ENCODE measurements around the gene SLC2A6.

The SLC2A6 gene

DNA sequence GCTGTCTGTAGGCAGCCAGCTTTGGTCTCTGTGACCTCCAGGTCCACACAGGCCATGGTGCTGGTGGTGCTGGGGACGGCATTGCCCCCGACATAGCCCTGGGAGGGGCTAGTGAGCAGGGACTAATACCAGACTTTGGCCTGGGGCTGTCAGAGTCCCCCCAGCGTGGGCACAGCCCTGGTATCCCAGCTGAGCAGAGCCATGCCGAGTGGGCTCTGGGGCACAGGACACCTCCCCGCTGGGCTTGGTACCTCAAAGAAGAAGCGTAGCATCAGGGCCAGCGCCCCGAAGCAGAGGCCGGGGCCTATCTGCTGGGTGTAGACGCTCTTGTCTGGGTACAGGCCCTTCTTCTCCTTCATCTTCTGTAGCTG is 36.3 kb upstream of the SLC2A6 start:
- DNase-seq = no peak

DNA sequence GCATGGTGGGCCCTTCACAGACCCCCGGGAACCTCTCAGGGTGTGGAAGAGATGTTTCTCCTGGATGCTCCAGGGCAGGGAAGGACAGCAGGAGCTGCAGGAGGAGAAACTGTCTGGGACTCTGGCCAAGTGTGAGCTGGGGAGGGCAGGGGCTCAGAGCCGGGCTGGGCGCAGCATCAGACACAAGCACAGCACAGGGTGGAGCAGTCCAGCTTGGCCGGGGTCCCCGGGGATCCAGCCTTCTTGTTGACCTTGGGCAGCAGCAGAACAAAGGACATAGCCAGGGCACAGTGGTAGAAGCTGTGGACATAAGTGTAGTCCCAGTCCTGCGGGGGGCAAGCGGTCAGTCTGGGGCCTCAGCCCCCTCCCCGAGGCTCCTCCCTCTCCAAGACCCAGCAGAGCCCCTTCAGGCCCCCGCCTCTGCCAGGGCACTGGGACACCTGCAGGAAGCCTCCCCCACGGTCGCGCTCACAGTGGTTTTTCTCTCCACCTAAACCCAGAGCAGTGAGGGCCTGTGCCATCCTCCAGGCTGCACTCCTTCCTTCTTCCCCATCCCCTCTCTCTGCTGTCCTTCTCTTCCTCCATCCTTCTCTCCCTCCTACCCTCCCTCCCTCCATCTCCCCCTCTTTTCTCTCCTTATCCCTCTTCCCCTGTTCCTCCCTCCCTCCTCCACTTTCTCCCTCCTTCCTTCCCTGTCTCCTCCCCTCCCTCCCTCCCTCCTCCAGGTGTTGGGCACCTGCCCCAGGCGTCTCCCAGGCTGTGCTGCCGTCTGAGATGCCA is 35.8 kb upstream of the SLC2A6 start:
- no peak for DNase-seq

DNA sequence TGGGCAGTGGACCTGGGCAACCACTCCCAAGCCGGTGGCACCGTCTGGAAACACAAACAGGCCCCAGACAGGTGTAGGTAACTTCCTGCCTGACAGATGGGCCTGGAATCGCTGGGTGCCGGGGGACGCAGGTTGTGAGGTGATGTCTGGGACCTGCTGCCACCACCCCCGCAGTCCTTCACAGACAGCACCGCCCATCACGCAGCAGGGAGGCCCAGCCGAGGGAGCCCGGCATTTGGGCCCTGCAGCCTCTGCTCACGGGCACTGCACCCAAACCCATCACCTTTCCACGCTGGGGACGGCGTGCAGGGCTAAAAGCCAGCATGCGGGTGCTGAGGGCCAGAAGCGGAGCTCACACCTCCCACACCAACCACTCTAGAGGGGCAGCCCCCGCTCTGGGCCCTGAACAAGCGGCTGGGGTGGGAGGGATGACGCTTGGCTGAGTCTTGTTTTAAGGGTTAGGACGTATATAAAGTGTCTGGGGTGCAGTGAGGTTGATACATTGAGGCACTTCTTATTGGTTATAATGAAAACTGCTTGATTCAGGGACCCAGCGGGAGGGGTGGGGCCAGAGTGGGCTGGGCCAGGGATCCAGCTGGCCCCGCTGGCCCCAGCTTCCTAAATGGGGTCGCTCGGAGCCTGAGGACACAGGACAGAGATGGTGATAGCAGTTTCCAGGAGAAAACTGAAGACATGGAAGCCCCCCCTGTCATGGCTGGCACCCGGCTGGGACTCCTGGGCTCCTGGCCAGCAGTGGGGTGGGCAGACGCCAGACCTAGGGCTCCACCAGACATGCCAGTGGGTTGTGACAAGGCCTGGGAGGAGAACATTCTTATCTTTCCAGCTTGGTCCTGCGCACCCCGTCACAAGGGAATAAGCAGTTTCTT is 34.6 kb upstream of the SLC2A6 start:
- no peak for DNase-seq

DNA sequence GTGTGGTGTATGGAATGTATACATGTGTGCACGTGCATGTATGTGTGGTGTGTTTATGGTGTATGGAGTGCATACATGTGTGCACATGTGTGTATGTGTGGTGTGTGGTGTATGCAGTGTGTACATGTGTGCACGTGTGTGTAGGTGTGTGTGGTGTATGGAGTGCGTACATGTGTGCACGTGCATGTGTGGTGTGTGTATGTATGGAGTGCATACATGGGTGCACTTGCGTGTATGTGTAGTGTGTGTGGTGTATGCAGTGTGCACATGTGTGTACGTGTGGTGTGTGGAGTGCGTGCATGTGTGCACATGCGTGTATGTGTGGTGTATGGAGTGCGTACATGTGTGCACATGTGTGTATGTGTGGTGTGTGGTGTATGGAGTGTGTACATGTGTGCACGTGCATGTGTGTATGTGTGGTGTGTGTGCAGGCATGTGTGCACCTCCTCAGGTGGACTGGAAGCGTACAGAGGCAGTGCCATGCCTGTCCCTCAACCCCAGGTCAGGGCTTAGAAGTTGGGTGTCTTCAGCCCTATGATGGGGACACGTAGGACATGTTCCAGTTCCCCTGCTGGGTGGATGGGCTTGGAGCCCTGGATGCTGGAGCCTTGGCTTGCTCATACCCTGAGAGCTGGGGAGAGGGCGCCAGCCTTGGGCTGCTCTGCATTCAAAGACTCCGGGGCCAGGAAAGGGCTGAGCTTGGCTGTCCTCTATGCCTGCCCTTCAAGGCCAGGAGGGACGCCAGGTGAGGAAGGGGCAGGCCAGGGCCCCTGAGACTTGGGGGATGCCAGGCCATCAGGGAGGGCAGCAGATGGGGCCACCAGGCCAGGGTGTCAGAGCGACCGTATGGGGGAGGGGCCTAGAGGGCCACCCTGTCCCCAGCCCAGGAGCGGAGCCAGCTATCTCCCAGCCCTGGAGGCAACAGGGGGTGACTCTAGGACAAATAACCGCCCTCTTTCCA is 33.6 kb upstream of the SLC2A6 start:
- DNase-seq = no peak

DNA sequence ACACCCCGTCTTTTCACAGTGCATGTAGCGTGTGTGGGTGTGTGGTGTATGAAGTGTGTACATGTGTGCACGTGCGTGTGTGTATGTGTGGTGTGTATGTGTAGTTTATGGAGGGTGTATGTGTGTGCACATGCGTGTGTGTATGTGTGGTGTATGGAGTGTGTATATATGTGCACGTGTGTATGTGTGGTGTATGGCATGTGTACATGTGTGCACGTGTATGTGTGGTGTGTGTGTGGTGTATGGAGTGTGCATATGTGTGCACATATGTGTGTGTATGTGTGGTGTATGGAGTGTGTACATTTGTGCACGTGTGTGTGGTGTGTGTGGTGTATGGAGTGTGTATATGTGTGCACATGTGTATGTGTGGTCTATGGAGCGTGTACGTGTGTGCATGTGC is 32.7 kb upstream of the SLC2A6 start:
- DNase-seq = no peak

DNA sequence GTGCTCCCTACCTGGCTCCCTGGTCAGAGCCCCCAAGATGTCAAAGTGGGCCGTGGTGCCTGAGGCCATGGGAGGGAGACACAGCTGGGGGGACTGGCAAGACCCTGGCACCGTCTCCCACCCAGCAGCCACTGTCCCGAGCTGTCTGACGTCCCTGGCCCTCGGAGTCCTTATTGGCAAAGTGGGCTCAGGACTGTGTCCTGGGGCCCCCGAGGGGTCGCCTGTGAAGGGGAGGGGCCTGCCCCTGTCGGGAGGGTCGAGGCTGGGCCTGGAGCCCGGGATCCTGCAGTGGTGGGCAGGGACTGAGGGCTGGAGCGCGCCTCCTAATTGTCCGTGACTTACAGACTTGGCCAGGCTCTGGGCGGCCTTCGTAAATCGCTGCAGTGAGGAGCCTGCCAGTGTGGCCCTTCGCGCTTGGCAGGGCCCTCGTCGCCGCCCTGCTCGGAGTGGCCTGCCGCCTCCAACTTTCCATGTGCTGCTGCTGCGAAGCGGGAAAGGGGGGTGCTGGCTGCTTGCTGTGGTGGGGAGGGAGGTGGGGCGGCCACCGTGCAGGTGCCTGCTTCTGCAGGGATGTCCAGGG is 32.1 kb upstream of the SLC2A6 start:
- no peak for DNase-seq

DNA sequence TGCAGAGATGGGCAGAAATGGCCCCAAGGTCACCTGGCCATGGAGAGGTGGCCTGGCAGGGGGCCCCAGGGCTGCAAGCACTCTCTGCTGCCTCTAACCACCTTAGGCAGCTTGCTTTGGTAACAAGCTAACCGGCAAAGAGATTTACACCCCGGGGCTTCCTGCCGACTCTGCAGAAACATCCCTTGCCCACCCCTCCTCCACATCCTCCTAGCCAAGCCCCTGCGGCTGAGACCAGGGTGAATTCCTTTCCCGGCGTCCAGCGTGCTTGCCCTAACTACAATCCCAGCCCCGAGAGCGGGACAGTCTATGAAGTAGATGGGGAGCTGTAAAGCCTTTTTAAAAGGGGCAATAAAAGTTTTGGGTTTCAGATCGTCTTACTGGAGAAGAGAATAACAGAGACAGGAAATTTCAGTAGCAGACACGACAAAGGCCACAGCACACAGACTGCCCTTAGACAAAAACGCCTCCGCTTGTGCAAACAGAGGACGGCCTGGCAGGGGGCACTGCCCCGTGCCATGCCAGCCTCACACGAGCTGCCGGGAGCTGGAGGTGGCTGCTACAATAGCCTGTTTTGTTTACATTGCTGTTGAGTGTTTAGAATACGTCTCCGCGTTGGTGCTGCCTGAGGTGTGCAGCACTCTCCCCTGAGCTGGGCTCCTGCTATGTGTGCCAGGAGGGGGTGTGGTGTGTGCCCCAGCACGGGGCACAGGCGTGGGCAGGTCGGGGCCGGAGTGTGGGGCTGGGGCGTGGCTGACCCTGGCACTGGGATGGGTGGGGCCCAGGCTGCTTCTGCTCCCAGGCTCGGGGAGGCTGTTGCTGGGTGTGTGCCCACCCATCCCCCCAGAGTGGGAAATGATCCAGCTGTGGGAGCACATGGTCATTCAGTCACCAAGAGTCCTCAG is 30.5 kb upstream of the SLC2A6 start:
- DNase-seq = peak; percentile 36

DNA sequence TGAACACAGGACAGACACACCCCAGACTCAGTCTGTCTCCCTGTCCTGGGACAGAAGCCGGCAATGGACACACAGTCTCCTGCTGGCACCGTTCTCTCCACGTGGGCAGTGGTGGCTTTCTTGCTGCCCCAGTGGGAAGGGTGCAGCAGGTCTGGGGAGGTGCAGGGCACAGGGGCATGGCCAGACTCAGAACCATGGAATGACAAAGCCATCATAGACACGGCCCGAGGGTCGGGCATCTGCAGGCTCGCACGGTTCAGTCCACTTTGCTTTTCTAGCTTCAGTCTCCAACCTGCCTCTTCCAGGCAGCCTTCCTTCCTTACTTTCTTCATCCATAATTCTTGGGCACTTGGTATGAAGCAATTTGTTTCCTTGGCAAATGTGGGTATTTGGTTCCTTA is 29.1 kb upstream of the SLC2A6 start:
- DNase-seq = no peak

DNA sequence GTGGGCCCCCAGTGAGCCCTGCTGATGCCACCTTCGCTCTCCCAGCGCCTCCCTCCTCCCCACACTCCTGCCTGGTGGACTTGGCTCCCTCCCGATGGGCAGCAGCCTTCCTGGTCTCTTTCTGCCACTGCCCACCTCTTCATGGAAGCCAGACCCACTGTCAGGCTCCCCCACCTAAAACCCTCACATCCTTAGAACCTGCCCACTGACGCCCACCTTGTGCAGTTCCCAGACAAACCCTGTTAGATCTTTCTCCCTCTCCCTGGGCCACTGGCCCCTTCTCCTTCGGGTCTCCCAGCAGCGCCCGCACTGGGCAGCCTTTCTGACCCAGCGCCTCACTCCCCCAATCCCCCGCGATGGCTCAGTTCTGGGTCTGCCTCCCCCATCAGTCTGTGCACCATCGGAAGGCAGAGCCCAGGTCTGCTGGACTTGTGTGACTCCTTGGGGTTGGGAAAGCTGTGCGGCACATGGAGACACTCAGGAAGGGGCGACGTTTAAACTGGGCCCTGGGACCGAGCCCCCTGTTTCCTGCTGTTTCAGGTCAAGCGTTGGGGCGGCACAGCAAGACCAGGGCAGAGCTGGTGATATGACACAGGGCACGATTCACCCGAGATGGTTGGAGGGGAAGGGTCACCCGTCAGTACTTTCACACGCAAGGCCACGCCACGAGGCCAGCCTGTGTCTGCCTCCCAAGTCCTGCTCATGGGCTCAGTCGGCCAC is 28.5 kb upstream of the SLC2A6 start:
- no peak for DNase-seq

DNA sequence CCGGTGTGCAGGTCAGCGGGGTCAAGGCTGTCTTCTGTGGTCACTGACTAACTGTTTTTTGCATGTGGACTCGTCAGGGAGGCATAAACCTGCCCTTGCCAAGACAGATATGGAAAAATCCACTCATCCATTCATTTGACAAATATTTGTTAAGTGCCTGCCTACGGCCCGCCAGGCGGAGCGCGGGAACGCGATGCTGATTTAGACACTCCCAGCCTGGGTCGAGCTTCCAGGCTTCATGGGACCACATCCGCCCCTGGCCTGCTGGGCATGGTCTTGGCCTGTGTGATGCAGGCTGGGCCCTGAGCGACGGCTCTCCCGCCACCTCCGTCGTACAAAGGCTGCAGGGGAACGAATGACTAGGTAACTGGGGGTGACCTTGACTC is 27.7 kb upstream of the SLC2A6 start:
- DNase-seq = no peak

DNA sequence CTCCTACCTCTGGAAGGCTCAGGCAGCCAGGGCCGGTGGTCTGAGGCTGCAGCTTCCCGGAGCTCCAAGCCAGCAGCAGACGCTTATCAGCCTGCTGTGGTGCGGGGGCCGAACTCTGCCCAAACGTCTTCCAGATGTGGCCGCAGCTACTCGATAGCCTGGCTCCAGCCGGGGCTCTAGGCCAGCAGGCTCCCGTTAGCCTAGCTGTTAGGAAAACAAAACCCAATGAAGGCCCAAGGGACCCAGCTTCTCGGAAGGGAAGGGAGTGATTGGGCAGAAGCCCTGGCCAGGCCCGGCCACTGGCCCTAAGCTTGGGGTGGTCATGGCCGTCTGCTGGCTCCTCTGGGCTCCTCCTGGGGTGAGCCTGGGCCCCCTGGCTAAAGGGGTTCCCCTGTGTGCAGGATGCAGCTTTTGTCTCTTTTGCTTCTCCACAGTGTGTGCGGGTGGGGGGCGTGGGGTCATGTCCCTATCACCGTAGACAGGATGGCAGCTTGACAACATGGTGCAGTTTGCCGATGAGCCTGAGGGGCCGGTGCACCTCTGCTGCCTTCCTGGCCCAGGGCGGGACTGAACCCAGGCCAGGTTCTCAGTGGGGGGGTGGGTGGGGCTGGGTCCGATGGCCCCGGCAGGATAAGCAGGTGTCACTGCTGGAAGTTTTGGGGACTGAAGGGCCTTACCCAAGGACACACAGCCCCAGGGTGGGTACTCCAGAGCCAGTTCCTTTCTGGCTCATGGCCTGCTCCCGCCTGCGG is 27.2 kb upstream of the SLC2A6 start:
- no peak for DNase-seq

DNA sequence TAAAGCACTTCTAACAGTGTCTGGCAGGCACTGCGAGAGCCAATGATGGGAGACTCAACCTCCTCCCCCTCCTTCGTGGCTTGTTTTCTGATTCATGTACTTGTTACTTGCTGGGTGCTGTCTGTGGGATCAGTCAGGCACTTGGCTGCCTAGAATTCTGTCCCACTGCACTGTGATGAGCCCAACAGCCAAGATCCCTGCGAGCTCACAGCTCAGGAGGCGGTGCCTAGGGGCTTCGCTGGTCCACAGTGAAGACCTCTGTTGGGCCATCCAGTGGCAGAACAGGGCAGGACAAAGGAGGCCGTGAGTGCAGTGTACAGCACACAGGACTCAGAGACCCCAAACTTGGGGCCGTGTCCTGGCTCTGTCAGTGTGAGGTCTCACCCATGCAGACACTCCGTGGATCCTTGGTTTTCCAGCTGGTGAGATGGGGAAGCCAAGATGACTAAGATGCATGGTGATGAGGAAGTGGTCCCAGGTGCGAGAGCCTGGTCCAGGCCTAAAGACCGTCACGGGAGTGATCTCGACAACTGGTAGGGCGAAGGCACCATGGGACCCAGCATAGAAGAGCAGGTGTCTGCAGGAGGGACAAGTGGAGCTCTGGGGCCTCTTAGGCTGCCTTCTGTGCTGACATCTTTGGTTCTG is 26.4 kb upstream of the SLC2A6 start:
- no peak for DNase-seq

DNA sequence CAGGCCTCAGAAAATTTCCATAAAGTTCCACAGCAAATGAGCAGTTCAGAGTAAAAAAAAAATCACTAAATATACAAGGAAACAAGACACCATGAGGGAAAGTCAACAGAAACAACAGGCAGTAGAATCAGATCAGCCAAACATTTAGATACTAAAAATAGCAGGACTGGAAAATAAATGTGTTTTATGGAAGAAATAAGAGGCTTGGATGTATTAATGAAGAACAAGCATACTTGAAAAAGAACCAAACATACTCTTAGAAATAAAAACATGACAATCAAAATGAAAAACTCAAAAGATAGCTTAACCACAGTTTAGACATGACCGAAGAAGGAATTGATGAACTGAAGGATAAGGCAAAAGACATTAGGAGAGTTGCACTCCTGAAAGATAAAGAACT is 23.2 kb upstream of the SLC2A6 start:
- no peak for DNase-seq

DNA sequence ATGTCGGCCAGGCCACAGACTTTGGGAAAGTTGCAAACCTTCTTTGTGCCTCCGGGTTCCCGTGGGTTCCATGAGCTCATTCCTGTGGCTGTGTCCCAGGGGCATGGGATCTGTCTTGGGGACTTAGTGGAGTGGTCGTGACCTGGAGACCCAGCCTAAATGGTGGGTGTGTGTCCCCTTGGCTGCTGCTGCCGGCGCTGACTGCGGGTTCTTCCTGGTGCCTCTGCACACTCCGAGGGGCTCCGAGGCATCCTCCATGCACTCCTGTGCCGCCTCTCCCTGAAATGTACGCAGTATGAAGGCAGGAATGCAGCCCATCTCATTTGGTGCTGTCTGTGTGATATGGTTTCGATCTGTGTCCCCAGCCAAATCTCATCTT is 21.0 kb upstream of the SLC2A6 start:
- DNase-seq = no peak

DNA sequence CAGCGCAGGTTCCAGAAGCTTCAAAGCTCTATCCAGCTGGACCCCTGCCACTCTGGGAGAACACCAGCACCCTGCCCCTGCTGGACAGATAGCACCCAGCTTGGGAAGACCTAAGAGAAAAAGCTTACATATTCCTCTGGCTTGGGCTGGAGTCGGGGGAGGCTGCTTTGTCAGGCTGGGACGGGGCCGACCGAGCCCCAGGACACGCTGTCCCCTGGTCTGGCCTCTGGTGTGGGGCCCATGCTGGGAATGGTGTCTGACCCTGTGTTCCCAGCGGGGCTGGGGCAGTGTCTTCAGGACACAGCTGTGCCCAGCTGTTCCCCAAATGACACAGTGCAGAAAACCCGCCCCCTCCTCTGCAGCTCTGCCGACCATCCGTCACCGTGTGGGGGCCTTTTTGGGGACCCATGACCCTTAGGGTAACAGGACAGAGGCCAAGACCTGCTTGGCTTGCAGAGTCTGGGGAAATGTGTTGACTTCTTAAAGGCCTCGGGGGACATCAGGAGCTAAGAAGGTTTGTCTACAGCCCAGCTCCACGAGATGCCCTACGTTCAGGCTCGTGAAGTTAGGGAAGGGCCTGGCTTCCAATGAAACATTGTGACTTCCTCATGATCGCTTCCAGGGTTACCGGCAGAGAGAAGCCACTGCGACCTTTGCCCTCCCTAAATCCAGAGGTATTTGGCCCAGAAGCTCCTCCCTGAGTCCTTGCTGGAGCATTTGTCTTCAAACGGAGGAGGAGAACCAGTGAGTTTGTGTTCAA is 20.4 kb upstream of the SLC2A6 start:
- no peak for DNase-seq

DNA sequence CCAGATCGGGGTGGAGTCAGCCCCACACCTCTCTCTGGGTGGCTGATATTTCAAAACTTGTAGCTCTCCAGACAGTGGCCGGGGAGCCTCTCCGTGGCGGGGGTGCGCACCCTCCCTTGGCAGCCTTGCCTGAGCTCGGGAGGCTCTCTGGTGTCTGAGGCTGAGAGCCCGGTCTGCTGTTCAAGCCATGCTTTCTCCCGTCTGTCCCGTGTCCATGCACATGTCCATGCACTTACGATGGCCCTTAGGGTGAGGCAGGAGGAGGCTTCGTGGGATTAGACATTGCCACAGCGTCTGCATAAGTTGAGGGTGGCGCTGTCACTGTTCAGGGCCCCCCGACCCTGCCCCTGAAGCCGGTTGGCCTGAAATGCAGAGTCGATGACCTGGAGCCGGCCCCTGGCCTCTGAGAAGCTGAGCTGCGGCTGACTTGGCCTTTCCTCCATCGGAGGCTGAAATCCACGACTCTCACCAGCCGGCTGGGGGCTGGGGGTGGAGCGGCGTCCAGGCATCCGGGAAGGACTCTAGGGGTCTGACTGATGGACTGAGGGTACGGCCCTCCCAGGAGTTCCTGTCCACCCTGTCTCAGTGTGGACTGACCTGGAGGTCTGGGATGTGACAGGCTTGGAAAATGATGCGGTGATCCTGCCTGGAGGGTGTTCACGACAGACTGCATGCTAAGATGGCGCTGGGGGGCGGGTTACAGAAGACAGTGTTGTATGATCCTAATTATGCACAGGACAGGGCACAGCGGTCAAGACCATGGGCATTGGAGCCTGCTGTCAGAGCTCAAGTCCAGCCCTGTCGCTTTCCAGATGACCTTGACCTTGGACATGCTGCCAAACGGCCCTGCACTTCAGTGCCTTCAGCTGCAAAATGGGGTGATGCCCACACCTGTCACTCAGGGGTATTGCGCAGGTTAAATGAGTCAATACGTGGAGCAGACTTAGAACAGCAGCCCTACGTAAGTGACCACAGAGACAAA is 18.3 kb upstream of the SLC2A6 start:
- no peak for DNase-seq
